GM13977 (cell line): Measurements from ENCODE around the gene TGFB3.

Source experiments
- DNase-seq: peaks from one replicate; pipeline ENCODE4 v3.0.0; 2012; ENCODE audit warnings: low spot score
- in situ Hi-C: fragments of 300-500 bp; cut with MboI; formaldehyde crosslinking; loops from one replicate; pipeline ENCODE4 v1.12.0; 2022; ENCODE audit warnings: low sequenced_read_pairs, low pct_unique_long_range_greater_than_20kb, mixed read lengths, inconsistent platforms; ENCODE audit not compliant: unreplicated experiment
- TF ChIP-seq, protein P1 (sequence below): IDR thresholded peaks from 2 replicates; pipeline ENCODE4 v1.5.1; 2012; ENCODE audit warnings: mild to moderate bottlenecking, control low read depth; ENCODE audit not compliant: insufficient read depth; ENCODE audit errors: extremely low read depth, missing control alignments

Gene TGFB3

DNA sequence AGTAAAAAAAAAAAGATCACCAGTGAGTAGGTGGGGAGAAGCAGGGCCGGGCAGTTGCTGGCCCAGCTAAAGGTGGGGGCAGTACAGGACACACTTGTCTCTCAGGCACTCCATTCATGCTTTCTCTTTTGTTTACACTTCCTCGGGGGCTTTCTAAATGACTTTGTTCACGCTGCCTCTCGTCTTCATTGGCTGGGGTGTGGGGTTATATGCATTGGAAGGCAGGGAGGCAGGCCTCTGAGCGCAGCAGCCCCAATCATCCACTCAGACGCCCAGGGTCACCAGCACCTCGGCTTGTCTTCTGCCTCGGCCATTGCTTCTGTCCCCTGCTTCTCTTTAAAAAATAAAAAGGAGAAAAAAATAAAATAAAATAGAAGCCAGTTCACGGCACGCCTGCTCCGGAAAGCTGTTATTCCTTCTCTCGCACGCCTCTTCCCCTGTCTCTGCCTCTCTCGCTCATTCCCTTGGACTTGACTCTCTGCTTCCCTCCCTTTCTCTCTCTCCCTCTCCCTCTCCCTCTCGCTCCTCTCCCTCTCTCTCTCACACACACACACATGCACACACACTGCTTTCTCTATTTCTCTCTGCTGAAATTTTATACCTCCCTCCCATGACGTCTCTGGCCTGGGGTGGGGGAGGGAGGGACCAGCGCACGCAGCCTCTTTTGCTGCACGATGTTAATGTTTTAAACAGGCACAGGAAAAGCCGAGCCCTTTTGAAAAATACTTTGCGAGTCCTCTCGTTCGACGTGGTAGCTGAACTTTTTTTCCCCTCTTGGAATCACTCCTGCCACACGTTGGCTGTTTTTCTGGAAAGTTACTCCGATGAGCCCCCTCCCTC, at the start of gene TGFB3:
TSS of gene TGFB3 (minus strand) at position 570 of the 840 bp plus-strand sequence. CDS start 1,102 bp downstream, outside the sequence.
- TF ChIP-seq, protein P1, sequence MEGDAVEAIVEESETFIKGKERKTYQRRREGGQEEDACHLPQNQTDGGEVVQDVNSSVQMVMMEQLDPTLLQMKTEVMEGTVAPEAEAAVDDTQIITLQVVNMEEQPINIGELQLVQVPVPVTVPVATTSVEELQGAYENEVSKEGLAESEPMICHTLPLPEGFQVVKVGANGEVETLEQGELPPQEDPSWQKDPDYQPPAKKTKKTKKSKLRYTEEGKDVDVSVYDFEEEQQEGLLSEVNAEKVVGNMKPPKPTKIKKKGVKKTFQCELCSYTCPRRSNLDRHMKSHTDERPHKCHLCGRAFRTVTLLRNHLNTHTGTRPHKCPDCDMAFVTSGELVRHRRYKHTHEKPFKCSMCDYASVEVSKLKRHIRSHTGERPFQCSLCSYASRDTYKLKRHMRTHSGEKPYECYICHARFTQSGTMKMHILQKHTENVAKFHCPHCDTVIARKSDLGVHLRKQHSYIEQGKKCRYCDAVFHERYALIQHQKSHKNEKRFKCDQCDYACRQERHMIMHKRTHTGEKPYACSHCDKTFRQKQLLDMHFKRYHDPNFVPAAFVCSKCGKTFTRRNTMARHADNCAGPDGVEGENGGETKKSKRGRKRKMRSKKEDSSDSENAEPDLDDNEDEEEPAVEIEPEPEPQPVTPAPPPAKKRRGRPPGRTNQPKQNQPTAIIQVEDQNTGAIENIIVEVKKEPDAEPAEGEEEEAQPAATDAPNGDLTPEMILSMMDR = no peak
- in situ Hi-C loops = loop anchor here (10.0 kb wide), 1 partner anchor 267 kb away; no protein-coding TSS in a partner anchor
- DNase-seq = peak; percentile 89

DNA sequence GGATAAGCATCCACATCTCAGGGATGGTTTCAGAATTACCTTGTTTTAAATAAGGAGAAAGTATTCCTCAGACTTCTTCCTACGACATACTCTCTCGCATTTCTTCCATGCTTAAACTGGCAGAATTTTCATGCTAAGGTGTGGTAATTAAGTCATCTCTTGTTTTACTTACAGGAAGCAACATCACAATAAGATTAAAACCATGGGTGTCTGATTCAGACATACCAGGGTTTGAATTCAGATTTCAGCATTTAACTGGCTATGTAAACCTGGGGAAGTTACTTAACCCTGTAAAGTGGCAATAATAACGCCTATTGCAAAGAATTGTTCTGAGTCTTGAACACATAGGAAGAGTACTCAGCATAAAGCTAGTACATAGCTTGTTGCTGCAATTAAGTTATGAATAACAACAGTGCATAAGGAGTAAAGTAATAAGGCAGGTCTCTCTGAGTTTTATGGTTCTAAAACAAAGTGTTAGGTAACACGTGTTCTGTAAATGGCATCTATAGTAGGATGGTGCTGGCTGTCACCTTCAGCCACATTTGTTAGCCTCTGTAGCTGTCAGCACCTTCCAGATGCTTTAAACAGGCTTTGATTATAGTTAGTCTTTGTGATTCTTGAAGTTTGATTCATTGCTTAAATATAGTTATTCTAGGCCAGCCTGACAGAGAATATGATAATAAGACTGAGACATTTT, 42.6 kb upstream of the TGFB3 start:
- TF ChIP-seq, protein P1 = no peak
- in situ Hi-C loops = no loop called here
- no peak for DNase-seq

DNA sequence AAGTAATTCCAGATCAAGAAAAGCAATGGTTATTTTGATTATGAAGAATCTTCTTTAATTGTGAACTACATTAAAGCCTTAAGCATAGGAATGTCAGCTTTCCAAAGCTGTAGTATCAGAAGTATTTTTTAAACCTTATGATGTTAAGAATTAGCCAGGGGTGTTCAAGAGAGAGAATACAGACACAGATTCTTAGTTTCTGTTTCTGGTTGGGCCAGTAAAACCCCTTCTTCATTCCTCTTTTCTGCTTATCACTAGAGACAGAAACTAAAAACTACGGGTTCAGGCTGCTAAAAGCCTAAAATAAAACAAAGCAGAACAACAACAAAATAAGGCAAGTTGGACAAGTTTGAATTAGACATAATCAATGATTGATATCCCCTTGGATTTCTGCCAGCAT, 42.0 kb upstream of the TGFB3 start:
- no peak for DNase-seq
- in situ Hi-C loops = no loop called here
- TF ChIP-seq, protein P1 = no peak

DNA sequence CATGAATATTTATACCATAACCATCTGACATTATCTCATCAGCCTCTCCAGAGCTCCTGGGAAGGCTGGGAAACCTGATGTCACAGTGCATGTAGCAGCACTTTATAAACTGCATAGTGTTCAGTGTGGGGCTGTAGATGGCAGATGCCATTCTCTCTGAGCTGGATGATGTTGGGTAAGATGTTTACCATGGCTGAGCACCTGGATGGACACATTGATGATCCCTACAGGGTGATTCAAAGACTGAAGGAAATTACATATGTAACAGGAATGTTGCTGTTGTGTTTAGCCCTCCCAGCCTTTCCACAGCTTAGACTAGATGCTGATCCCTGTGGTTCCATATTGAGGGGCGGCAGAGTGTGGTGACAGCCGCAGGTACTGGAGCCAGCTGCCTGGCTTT, 41.2 kb upstream of the TGFB3 start:
- no peak for DNase-seq
- in situ Hi-C loops = no loop called here
- TF ChIP-seq, protein P1 = no peak

DNA sequence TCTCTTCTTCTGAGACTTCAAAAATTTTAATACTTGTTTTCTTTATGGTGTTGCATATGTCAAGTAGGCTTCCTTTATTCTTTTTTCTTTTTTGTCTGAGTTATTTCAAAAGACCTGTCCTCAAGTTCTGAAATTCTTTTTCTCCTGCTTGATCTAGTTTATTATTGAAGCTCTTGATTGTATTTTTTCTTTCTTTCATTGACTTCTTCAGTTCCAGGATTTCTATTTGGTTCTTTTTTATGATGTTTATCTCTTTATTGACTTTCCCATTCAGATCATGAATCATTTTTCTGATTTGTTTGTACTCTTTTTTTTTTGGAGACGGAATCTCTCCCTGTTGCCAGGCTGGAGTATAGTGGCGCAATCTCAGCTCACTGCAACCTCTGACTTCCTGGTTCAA, 37.9 kb upstream of the TGFB3 start:
- no peak for DNase-seq
- in situ Hi-C loops = no loop called here
- TF ChIP-seq, protein P1 = no peak

DNA sequence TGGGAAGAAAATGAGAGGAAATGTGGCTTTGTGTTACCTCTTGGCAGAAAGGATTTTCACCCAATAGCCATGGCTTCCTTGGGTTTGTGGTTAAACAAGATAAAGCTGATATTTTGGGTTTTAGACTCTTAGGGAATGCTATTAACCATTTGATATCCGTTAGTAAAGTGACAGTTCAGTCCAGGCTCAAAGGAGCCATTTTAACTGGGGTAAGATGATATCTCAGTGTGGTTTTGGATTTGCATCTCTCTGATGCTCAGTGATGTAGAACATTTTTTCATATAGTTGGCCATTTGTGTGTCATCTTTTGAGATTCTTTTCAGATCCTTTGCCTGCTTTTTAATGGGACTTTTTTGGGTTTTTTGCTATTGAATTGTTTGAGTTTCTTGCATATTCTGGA, 33.9 kb upstream of the TGFB3 start:
- TF ChIP-seq, protein P1 = no peak
- in situ Hi-C loops = no loop called here
- DNase-seq = no peak
